ENCODE data around the gene PSPN.
A peak's percentile ranks its signal among the peaks of the same experiment; 100 is the strongest.

Gene PSPN

GRCh38 chr19:6392221-6393073, 16.7 kb upstream of the PSPN start:
- Histone ChIP-seq H3K9ac (ENCODE audit: low read length) (peak overlapping the region; percentile 93), H3K4me3 (ENCODE audit: low read length) (peak overlapping the region; percentile 89), H3K79me2 (ENCODE audit: low read length) (peaks cover 20% of the 10 kb centered on the region), H3K36me3 (replicated peaks; ENCODE audit: low read depth, low read length) (peaks cover 24% of the 10 kb centered on the region), H3K4me2 (ENCODE audit: low read length) (peak overlapping the region; percentile 95), H3K27ac (ENCODE audit: low read length) (peak overlapping the region; percentile 78), H3K27me3 (ENCODE audit: low read depth, low read length) (no peaks in the 10 kb centered on the region), H2AFZ (ENCODE audit: low read depth, low read length) (peak overlapping the region; percentile 95), H3K9me3 (ENCODE audit: insufficient read depth, low read length) (no peaks in the 10 kb centered on the region), H4K20me1 (ENCODE audit: insufficient read depth, low read length) (no peaks in the 10 kb centered on the region), H3K4me1 (ENCODE audit: low read length) (peaks cover 13% of the 10 kb centered on the region)
- TF ChIP-seq EZH2phosphoT487 (IDR thresholded peaks at IDR 0.05; ENCODE audit: low read depth) (no peak), CTCF (IDR thresholded peaks at IDR 0.05; ENCODE audit: low read depth, low read length) (no peak)

GRCh38 chr19:6387372-6387771, 11.6 kb upstream of the PSPN start:
- Histone ChIP-seq H2AFZ (ENCODE audit: low read depth, low read length) (no peak overlapping the region), H4K20me1 (ENCODE audit: insufficient read depth, low read length) (no peaks in the 10 kb centered on the region), H3K9me3 (ENCODE audit: insufficient read depth, low read length) (no peaks in the 10 kb centered on the region), H3K4me1 (ENCODE audit: low read length) (peaks cover 8% of the 10 kb centered on the region), H3K79me2 (ENCODE audit: low read length) (peaks cover 14% of the 10 kb centered on the region), H3K9ac (ENCODE audit: low read length) (no peak overlapping the region), H3K36me3 (replicated peaks; ENCODE audit: low read depth, low read length) (peaks cover 48% of the 10 kb centered on the region), H3K27ac (ENCODE audit: low read length) (no peak overlapping the region), H3K27me3 (ENCODE audit: low read depth, low read length) (no peaks in the 10 kb centered on the region), H3K4me2 (ENCODE audit: low read length) (no peak overlapping the region), H3K4me3 (ENCODE audit: low read length) (no peak overlapping the region)
- no peak for TF ChIP-seq EZH2phosphoT487 (IDR thresholded peaks at IDR 0.05; ENCODE audit: low read depth)
- no peak for TF ChIP-seq CTCF (IDR thresholded peaks at IDR 0.05; ENCODE audit: low read depth, low read length)

GRCh38 chr19:6384381-6384780, 8.6 kb upstream of the PSPN start:
- H2AFZ ChIP-seq (ENCODE audit: low read depth, low read length): no peak overlapping the region
- H3K9me3 ChIP-seq (ENCODE audit: insufficient read depth, low read length): peaks cover 7% of the 10 kb centered on the region; the same call in 1 of the 2 replicates
- no peak overlapping the region for H3K27ac ChIP-seq (ENCODE audit: low read length)
- H3K9ac ChIP-seq (ENCODE audit: low read length): no peak overlapping the region
- no peak for TF ChIP-seq CTCF (IDR thresholded peaks at IDR 0.05; ENCODE audit: low read depth, low read length)
- no peak for TF ChIP-seq EZH2phosphoT487 (IDR thresholded peaks at IDR 0.05; ENCODE audit: low read depth)
- no peak overlapping the region for H3K4me3 ChIP-seq (ENCODE audit: low read length)
- H3K27me3 ChIP-seq (ENCODE audit: low read depth, low read length): no peaks in the 10 kb centered on the region
- H3K4me2 ChIP-seq (ENCODE audit: low read length): no peak overlapping the region
- H4K20me1 ChIP-seq (ENCODE audit: insufficient read depth, low read length): no peaks in the 10 kb centered on the region
- H3K36me3 ChIP-seq (replicated peaks; ENCODE audit: low read depth, low read length): peaks cover 62% of the 10 kb centered on the region
- no peaks in the 10 kb centered on the region for H3K4me1 ChIP-seq (ENCODE audit: low read length)
- no peaks in the 10 kb centered on the region for H3K79me2 ChIP-seq (ENCODE audit: low read length)

GRCh38 chr19:6383188-6383587, 7.5 kb upstream of the PSPN start:
- no peak overlapping the region for H2AFZ ChIP-seq (ENCODE audit: low read depth, low read length)
- H3K4me2 ChIP-seq (ENCODE audit: low read length): no peak overlapping the region
- TF ChIP-seq EZH2phosphoT487 (IDR thresholded peaks at IDR 0.05; ENCODE audit: low read depth): no peak
- no peaks in the 10 kb centered on the region for H3K27me3 ChIP-seq (ENCODE audit: low read depth, low read length)
- H3K9ac ChIP-seq (ENCODE audit: low read length): no peak overlapping the region
- no peaks in the 10 kb centered on the region for H4K20me1 ChIP-seq (ENCODE audit: insufficient read depth, low read length)
- no peak overlapping the region for H3K27ac ChIP-seq (ENCODE audit: low read length)
- peaks cover 66% of the 10 kb centered on the region for H3K36me3 ChIP-seq (replicated peaks; ENCODE audit: low read depth, low read length)
- H3K4me3 ChIP-seq (ENCODE audit: low read length): no peak overlapping the region
- no peaks in the 10 kb centered on the region for H3K79me2 ChIP-seq (ENCODE audit: low read length)
- no peaks in the 10 kb centered on the region for H3K4me1 ChIP-seq (ENCODE audit: low read length)
- H3K9me3 ChIP-seq (ENCODE audit: insufficient read depth, low read length): peaks cover 7% of the 10 kb centered on the region; the same call in 1 of the 2 replicates

Measured in OCI-LY3 (cell line).